Thoracic aorta endothelial cell (primary cell): ENCODE results near the gene GRAMD1B. TPM values are rescaled to one million over a fixed set of nuclear protein-coding genes. Genes with fewer than 3 reads are reported as not detected.

Experiments
- small RNA-seq: library from RNA; depleted of rRNA; stranded (forward); fragments of <200 nt; gene quantifications from one replicate; pipeline ENCODE3, GENCODE V24; 2012
- total RNA-seq: library from RNA; depleted of rRNA; stranded (reverse); fragments of >200 nt; gene quantifications from 2 replicates; pipeline ENCODE4 v1.2.3, GENCODE V29; 2012

Gene GRAMD1B
- total RNA-seq: 5.5 and 11.6 TPM in 2 replicates

DNA sequence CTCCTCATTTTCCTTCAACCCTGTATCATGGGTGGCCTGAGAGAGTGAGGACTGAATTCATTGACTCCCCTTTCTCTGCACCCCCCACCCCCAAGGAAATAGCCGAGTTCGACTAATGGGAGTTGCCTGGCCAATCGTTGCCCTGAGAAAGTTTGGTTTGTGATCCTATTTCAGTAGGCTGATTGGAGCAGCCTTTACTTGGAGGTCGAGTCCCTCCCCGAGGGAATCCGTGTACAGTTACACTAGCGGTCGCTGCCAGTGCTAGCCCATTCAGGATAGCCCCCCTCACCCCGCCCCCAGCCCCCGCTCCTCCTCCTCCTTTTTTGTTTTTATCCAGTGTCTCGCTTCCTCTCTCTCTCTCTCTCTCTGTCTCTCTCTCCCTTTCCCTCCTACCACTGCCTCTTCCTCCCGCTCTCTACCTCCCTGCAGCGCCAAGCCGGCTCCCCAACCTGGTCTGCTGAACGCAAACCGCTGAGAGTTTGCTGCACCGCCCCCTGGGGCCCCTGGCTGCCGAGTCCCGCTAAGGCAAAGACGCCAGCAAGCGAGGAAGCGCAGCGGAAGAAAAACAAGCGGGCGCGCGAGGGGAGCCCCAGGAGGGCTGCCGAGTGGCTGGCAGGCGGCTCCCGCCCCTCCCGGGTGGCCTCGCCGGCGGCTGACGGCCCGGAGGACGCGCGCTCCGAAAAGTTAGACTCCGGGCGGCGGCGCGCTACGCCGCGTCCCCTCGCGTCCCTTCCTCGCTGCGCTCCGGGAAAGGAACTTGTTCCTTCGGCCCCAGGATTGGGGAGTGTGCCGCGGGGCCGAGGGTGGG lies at the start of gene GRAMD1B:
TSS of gene GRAMD1B (plus strand) at position 357 of the 808 bp plus-strand sequence. CDS start 524 bp downstream, outside the sequence.

DNA sequence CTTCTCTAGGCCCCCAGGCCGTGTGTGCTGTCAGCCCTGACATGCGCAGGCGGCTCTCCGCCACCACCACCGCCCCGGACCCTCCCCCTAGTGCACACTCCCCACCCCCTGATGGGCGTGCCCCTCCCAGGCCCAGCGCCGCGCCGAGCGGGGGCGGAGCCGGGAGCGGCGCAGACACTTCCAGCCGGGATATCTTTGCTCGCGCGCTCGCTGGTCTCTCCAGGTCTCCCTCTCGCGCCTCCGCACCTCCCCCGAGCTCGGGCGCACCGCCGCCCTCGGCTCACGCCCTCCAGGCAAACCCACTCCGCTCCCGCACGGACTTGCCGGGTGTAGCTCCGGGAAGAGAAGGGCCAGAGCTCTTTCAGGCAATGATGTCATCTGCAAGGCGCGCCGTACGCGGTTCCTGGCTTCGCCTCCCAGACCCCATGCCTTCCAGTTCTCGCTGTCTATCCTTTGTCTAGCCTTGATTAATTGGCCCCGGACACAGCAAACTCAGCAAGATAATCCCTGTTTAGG lies 224.6 kb downstream of the GRAMD1B start, which contains the start of gene SCN3B:
TSS of gene SCN3B (minus strand) at position 59 of the 516 bp plus-strand sequence. CDS start 823 bp downstream, outside the sequence.

Small RNA genes within 50 kb of the gene (small RNA-seq; reads per million reads assigned to genes)
- gene MIR4493: not detected

Other genes with a start within 250 kb of the GRAMD1B start
- 9.2 and 11.0 TPM in 2 replicates for gene CLMP, start 235.0 kb upstream of the GRAMD1B start, total RNA-seq
- gene SCN3B, start 224.4 kb downstream of the GRAMD1B start, total RNA-seq: 0.50 and 0.66 TPM in 2 replicates